ENCODE measurements around the gene ENAH.

Gene ENAH

DNA sequence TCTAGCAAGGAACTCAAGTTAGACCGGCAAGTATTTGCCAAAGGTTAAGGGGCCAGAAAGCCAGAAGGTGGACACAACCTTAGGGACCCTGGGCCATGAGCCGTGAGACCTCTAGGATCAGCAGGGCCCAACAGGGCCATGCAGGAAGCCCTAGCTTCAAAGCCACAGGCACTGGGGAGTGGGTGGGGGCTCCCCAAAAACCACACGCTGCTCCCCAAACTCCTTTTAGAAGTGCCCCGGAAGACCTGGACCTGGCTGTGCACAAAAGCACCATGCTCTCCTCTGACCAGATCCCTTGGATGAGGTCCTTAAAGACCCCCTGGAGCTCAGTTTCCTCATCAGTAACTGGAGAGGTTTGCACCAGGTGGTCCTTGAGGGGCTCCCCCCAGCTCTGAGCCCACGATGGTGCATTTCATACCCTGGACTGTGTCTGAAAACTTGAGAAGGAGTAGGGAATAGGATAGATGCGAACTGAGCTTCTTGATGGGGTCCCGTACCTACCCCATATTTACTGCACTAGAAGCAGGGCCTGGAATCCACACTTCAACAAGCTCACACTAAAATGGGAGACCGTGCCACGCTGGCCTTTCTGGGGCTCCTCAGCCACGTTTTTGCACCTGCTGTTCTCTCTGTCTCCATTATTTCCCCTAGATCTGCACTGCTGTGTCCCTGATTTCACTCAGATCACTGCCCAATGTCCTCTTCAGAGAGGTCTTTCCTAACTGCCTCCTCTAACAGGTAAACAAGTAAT is 184.5 kb downstream of the ENAH start:
- no peak for DNase-seq

DNA sequence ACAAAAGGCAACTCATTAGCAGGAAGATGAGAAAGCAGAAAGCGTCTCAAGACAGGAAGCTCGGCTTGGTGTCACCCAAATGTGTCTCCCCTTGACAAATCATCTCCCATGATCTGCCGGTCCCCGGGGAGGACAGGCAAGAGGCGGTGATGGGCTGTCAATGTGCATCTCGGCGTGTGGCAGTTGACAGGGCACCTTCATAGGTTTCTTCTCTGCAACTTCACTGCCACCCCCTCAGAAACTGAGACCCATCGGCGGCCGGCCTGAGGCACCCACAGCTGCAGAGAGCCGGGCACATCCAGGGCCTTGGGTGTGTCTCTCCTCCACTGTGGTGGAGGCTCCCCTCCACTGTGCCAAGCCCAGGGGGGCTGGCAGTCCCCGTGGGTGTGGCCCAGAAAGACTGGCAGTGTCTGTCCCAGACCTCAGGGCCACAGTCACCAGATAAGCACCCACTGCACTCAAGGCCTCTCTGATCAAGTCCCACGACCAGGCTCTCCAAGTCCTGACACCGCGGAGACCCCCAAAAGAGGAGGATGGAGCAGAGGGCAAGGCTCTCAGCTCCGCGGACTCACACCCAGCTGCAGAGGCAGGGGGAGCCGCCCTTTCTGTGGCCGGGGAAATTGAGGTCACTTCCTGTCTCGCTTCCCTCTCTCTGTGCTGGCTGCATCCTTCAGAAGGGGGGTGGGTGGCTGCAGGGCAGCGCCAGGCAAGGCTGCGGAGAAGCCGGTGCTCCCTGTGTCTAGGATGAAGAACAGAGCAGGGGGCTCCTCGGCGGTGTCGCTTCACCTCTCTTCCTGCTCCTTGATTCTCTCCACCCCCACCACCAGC is 185.5 kb downstream of the ENAH start:
- DNase-seq: peak; percentile 58

DNA sequence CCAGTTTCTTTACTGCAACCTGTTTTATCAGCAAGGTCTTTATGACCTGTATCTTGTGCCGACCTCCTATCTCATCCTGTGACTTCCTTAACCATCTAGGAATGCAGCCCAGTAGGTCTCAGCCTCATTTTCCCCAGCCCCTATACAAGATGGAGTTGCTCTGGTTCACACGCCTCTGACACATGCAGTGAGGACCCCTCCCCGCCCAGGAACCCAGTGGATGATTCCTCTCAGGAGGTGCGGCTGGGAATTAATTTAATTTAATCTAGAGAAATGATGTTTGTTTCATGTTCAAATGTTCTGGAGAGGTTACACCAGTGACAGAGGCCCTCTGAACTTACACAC is 186.1 kb downstream of the ENAH start:
- DNase-seq: no peak

DNA sequence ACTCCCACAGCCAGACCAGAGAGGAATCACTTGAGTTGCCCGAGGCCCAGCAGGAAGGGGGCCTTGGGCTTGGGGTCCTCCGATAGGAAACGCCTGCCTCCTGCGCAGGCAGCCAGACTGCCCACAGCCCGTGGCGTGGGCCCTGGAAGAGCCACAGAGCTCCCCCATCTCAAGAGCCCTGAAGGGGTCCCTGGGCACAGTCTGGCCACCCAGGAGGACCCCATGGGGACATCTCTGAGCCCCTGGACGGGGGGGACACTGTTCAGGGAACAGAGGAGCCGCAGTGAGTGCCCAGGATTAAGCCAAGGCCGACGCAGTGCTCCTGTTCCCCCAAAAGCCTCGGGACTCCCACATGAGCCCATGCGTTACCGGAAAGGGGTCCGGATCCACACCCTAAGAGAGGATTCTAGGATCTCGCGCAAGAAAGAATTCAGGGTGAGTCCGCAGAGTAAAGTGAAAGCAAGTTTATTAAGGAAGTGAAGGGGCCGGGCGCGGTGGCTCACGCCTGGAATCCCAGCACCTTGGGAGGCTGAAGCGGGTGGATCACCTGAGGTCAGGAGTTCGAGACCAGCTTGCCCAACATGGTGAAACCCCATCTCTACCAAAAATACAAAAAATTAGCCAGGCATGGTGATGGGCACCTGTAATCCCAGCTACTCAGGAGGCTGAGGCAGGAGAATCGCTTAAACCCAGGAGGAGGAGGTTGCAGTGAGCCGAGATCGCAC is 187.0 kb downstream of the ENAH start:
- no peak for DNase-seq

DNA sequence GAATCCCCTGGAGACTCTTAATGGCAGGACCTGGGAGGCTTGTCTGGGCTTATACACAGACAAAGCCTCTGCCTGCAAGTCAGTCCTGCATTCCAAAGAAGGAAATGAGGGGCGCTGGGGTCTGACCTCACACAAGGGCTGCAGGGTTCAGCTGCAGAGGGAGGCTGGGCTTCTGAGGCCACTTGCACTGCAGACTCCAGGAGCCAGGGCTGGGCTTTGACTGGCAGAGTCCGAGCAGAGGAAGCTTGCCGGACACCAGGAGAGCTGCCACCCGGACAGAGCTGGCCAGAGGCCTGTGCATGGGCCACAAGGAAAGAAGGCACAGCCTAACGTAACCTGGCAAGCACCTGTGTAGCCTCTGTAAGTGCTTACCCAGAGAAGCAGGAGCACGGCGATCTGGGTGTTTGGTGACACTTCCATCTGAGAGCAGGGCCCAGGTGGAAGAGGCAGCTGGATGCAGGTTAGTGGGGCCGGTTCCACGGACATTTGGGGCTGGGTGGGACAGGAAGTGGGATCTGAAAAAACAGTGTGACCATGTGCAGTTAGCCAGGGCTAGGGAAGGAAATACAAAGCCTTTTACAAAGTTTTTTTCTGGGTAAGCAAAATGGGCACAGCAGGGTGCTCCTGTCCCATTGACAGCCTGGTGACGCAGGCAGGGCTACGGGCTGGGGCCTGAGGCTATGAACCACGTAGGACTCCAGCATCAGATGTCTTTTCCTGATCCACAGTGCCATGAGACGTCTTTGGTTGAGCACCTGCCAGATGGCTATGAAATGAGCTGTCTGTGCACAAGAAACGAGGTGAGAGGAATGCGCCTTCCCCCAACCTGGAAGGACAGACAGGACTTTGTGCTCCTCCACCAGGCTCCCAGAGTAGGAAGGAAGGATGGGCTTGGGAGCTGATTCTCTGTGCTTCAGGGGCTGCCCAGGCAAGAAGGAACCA is 187.8 kb downstream of the ENAH start:
- no peak for DNase-seq

DNA sequence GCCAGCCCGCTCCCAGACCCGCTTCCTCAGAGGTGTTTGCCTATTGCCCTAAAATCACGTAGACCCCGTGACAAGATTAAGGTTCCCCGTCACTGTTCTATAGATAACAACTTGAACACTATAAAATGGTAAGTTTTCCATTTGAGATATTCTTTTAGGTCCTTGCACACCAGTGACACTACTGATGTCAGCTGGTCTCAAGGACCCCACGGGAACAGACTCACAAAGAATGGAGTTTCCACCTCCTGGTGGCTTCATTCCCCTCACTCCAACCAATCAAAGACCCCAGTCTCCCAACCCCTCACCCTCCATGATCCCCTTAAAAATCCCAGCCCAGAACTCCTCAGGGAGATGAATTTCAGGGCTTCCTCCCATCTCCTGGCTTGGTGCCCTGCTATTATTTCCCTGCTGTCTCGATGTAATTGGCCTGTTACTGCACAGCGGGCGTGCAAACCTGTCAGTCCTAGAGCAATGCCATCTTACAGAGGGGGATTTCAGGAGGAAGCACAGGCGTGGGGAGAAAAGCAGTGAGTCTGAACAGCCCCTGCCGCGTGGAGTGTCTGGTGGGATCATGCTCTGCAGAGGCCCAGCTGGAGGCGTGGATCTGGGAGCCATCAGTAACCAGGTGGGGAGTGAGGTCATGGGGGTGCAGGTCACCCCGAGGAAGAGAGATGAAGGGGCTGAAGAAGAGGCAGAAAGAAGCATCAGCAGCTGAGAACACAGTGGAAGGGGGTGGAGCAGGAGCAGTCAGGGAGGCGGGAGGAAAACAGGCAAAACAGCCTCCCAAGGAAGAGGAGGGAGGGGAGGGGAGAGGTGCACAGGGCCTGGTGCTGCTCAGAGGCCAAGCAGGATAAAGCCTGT is 190.0 kb downstream of the ENAH start:
- DNase-seq: no peak

DNA sequence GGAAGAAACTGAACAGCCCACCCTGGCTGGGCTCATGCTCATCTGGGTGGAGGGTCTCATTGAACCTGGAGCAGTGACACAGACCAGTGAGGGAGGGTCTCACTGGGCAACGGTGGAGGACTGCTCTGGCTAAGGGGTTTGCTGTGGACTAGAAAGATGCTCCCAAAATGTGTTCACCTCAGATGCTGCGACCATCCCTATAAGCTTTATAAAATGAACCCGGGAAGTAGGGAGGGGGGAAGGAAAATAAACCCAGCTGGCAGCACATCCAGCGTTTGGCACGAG is 190.6 kb downstream of the ENAH start:
- no peak for DNase-seq

DNA sequence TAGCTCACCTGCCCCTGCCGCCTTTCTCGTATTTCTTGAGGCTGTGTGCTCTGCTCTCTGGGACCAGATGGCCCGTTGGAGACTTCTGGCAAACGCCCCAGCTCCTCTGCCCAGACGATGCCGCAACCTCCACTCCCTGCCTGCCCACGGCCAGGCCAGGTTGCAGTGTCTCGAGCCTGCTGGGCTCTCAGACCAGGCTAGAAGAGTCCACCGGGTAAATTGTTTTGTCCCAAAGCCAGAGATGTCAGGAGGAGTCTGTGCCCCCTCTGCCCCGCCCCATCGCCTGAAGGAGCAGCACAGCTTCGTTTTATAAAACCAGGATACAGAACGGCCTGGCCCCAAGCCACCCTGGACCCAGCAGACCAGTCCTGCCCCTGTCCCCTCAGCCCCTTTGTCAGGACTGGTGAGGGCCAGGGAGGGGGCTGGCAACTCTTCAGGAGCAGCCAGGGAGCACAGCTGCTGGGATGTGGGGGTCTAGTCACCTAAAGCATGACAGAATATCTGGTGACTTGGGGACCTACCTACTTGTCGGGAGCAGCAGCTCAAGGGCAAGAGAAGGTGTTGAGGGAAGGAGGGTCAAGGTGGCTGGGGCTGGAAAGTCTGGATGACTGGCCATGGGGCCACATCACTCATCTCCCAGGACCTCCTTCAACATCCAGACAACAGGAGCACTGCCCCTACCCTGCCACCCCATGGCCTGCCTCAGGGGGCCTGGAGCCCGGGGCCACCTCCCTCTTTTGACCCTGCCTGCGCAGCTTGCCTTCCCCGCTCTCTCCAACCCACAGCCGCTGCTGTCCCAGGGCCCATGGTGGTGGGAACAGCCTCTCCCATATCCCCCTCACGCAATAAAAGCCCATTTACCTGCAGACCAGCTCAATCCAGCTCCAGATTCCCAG is 191.1 kb downstream of the ENAH start:
- no peak for DNase-seq

DNA sequence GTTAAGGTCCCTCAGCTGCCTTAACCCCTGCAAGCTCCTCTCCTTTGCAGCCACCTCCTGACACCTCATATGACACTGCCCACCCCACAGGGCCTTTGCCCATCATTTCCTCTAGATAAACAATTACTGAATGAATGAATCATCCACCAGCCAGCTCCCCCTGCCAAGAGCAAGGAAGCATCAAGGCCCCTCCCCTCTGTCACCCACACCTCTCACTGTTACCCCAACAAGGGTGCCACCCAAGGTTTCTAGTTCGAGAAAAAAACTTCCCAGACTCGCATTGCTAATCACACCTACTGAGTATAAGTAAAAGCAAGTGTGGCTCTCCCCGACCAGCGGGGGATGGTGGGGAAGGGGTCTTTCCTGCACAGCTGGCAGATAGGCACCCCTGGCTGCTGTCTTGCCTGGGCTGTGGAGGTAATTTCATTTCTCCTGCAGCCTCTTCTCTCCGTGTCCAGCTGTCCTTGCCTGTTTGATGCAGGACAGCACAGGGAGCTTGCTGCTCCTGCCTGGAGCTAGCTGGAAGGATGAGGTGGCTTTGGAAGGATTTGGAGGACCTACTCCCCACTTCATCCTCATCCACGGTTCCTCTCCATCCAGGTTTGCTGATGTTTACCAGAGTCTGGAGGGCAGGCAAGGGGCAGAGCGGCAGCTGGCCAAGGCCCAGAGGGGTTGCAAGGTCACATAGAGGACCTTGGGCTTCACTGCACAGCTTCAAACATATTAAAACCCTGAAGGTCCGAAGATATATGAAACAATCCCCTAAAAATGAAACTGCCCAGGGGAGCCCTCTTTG is 192.0 kb downstream of the ENAH start:
- peak; percentile 36 for DNase-seq

DNA sequence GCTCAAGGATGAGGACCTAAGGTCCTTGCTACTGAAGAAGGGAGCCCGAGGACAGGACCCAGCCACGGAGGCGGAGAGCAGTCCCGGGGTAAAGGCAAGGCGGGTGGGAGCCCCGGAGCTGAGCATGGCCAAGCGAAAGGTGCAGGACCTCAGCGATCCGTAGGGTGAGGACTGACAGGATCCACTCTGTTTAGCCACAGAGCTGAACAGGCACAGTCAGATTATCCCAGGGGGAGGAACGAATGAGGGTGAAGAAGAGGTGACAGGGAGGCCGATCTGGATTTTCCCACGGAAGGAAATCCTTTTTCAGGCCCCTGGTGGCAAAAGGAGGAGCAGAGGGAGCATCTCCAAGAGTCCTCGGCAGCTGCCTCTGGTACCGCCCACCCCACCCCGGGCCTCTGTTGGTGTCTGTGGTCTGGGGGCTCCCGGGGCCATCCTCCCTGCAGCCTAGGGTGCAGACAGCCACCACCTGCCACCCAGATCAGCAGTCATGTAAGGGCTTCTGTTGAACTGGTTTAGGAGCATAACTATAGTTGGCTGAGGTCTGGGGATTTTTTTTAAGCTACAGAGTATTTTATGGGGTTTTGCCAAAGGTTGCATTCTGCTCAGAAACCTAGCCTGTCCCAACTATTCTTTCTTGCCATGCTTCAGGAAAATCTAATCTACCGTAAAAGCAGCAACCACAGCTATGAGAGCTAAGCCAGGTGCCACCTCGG is 192.7 kb downstream of the ENAH start:
- no peak for DNase-seq

DNA sequence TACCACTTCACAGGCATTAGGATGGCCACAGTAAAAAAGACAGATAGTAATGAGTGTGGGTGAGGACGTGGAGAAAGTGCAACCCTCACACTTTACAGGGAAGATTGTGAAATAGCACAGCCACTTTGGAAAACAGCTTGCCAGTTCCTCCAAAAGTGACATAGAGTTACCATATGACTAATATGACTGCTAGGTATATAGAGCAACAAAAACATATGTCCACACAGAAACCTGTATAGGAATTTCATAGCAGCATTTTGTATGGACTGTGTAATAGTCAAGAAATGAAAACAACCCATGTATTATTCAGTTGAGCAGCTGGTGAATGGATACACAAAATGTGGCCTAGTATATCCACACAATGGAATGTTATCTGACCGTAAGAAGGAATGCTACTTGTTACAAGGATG is 194.7 kb downstream of the ENAH start:
- no peak for DNase-seq

DNA sequence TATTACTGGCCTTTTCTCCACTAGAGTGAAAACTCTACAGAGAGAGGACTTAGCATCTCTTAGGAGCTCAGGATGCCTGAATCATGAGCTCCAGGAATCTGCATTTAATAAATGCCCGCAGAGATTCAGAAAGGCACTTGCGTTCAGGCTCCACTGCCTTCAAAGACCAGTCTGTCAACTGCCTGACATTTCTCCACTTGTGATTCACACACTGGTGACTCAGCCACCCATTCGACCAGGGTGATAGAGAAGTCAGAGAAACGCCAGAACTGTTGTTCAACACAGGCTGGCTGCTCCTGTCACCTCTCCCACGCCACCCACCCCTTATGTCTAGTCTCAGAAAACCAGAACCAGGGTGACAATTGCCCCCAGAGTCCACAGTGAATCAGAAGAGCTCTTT is 198.2 kb downstream of the ENAH start:
- peak; percentile 74 for DNase-seq

DNA sequence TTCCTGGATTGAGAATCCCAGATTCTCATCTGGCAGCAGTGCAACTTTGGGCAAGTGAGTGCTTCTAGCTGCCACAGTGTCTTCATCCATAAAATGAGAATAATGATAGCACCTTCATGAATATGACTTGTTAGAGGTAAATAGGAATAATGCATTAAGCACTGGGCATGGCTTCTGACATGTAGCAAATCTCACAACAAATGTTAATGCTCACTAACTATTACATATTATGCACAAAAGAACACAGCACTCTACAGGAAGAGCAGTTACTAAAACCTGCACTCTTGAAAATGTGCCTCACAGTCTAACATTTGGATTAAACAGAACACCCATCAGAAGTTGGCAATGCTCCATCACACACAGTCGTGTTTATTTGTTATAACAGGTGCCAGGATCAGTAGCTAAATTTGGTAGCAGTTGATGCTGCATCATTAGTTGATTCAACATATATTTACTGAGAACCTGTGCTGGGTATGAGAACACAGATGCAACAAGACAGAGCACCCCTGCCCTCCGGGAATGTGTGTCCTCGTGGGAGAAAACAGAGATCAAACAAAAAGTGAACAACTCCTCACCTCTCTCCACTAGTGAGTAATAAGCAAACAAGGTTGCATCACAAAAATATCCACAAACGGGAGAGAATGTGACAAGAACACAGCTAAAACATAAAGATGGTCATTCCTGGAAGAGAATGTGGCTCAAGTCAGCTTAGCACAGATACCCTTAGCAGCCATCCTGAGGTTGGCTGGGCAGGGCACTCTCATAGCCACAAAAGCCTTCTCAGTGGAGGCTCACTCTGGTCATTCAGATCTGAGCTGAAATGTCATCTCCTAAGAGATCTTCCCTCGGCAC is 198.9 kb downstream of the ENAH start:
- DNase-seq: no peak

DNA sequence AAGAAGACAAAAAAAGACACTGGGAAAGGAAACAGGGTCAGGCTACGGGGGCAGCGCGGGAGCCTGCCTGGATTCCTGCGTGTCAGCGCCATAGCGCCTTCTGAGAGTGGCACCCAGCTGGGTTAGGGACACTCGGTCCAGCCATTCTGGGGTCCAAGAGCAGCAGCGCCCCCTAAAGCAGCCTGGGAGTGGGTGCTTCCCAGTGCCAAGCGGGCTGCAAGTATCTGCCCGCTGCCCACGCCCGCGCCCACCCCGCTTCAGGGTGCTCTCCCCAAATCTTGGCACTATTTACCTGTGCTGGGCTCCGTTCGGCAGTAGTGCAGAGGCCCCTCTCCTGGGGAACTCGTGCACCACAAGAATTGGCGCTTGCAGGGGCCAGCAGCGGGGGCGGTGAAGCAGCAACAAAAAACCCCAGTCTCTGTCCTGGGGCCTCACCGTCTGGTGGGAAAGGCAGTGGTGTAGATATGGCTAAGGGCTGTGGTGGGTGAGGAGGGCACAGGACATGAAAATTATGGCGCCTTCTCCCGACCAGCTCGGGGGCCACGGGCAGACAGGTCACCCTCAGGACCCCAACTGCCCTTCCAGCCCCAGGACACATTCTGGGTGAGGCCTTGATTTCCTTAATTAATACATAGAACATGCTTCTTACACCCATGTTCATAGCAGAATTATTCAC is 200.9 kb downstream of the ENAH start:
- DNase-seq: no peak

DNA sequence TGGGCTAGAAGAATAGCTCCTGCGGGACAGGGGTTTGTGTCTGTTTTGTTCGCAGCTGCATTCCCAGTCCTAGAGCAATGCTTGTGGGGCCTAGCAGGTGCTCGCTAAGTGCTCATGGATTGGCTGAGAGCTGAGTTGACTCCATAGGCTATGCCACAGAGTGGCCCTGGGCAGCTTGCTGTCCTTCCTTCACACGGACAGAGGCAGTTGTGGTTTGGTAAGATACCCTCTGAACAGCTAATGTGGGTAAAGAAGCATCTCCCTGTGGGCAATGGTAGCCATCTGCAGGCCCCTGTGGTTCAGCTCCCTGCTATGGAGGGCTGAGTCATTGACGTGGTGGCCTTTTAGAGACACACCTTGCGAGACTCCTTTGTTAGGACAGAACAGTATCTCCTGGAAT is 201.6 kb downstream of the ENAH start:
- no peak for DNase-seq

DNA sequence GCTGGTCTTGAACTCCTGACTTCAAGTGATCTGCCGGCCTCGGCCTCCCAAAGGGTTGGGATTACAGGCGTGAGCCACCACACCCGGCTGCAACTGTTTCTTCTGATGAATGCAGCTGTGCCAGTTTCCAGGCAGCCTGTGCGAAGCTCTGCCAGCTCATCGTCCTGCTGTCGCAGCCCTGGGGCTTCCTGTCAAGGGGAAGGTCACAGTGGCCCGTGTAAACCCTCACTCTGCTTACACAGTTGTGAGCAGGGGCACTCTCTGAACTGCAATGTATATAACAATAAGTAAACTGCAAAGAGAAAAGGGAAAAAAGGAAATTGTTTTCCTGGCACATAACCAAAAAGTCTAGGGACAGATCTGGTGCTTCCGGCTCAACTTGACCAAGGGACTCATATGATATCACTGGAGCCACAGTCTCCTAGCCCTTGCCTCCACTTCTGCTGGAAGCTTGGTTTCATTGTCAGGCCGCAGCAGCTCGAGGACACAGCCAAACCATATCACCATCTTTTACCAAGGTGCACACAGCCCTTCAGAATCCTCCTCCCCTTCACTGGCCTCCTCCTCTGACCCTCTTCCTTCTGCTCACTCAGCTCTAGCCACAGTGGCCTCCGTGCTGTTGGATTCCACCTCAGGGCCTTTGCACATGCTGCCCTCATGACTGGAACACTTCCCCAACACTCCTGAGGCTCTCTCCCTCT is 202.3 kb downstream of the ENAH start:
- DNase-seq: no peak

DNA sequence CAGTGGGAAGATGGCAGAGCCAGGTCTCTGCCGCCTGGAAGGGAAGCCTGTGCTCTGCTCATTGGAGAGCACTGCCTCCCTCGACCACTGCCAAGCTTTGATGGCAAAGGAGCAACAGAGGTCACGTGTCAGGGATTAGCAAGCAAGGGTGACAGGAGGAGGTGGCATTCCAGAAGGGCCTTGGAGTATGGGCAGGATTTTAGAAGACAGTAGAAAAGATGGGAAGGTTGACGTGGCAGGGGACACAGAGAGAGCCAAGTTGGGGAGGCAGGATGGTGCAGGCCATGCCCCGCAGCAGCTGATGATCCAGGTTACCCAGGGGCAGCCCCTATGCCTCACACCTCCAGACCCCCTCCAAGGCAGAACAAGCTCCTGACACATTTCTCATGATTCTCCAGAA is 203.1 kb downstream of the ENAH start:
- no peak for DNase-seq
